PC-3 (cell line): ENCODE measurements around the gene FES.

Experiments used
- EZH2 ChIP-seq: fragments of 300-600 bp; sonication (generic); IDR thresholded peaks from one replicate; pipeline ENCODE4 v1.6.1; 2017; ENCODE audit warnings: antibody characterized with exemption, mild to moderate bottlenecking, low read length; ENCODE audit not compliant: unreplicated experiment
- EZH2phosphoT487 ChIP-seq: fragments of 300-600 bp; sonication (generic); IDR thresholded peaks from 2 replicates; pipeline ENCODE4 v1.6.1; 2018; ENCODE audit warnings: mild to moderate bottlenecking, antibody characterized with exemption, low read length, borderline replicate concordance
- TF ChIP-seq, protein P1 (sequence below): fragments of 300-600 bp; sonication (generic); conservative IDR thresholded peaks from 2 replicates; pipeline ENCODE4 v1.5.1; 2017; ENCODE audit warnings: antibody characterized with exemption, low read depth, mild to moderate bottlenecking, low read length

GRCh38 chr15:90869601-90870353 lies 14.5 kb upstream of the FES start:
- TF ChIP-seq, protein P1, sequence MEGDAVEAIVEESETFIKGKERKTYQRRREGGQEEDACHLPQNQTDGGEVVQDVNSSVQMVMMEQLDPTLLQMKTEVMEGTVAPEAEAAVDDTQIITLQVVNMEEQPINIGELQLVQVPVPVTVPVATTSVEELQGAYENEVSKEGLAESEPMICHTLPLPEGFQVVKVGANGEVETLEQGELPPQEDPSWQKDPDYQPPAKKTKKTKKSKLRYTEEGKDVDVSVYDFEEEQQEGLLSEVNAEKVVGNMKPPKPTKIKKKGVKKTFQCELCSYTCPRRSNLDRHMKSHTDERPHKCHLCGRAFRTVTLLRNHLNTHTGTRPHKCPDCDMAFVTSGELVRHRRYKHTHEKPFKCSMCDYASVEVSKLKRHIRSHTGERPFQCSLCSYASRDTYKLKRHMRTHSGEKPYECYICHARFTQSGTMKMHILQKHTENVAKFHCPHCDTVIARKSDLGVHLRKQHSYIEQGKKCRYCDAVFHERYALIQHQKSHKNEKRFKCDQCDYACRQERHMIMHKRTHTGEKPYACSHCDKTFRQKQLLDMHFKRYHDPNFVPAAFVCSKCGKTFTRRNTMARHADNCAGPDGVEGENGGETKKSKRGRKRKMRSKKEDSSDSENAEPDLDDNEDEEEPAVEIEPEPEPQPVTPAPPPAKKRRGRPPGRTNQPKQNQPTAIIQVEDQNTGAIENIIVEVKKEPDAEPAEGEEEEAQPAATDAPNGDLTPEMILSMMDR = no peak
- no peak for TF ChIP-seq EZH2
- TF ChIP-seq EZH2phosphoT487 = no peak
